Measurements from ENCODE around the gene NANP. TPM values are rescaled to one million over a fixed set of nuclear protein-coding genes. Genes with fewer than 3 reads are reported as not detected.
"Not testable (repeated sequence)": the region's sequence is repeated elsewhere in the genome, so short reads cannot be mapped to it uniquely, and the experiment has no call there.

Gene NANP
- total and polyA plus RNA-seq, 2 donors, result 2.9 to 3.7 TPM

DNA sequence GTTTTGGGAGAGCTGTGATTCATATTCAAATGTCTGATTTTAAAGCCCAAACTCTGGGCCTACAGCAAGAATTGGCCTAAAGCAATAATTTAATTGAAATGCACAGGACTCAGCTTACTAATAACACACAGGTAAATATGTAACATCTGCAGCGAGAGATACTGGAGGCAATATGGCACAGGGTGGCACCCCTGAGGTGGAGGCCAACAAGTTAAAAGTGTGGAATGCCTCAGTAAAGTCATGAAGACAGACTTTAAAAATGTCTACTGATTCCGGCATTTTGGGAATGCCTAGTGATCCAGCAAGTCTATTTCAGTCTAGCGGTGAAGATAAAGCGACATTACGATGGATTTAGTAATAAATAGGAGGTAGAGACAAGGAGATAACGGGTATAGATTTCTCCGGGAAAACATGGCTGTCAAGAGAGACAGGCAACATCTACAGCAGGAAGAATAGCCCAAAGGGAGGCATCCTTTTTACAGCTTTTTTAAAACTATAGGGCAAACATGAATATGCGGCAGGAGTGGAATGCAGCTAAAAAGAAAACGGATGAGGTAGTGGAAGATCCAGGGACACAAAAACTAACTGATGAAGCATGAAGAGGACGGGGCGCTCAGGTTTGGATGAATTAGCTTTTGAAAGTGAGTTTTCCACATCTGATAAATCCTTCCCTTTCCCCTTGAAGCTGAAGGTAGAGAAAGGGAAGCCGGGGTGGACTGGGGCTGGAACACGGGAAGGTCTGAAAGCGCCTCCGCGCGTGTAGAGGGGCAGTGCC, 1.2 kb downstream of the NANP start:
- H3K4me3 ChIP-seq (ENCODE audit: low read length in 2 of 2), result peak overlapping the region; percentile 80 to 90
- peaks cover 0 to 2% of the 10 kb centered on the region in 2 donors for H3K9me3 ChIP-seq (ENCODE audit: control insufficient read depth in 2 of 2, insufficient read depth in 1 of 2, low read length in 1 of 2)
- no peaks in the 10 kb centered on the region for H3K27me3 ChIP-seq (ENCODE audit: control insufficient read depth in 2 of 2, insufficient read depth in 1 of 2, low read length in 1 of 2)
- 53% methylated on average over 17 of the region's 17 CpGs for WGBS
- peaks cover 14 to 16% of the 10 kb centered on the region in 2 donors for H3K4me1 ChIP-seq (ENCODE audit: control insufficient read depth in 2 of 2, insufficient read depth in 2 of 2, low read length in 2 of 2)
- DNase-seq (ENCODE audit: low read depth in 6 of 9, low spot score in 9 of 9), result no peak
- peak overlapping the region in 1 of 2 donors; percentile 25 for H3K27ac ChIP-seq (ENCODE audit: low read depth in 1 of 2, low read length in 1 of 2)
- H3K36me3 ChIP-seq (ENCODE audit: control insufficient read depth in 2 of 2, insufficient read depth in 2 of 2, low read length in 1 of 2), result no peaks in the 10 kb centered on the region

DNA sequence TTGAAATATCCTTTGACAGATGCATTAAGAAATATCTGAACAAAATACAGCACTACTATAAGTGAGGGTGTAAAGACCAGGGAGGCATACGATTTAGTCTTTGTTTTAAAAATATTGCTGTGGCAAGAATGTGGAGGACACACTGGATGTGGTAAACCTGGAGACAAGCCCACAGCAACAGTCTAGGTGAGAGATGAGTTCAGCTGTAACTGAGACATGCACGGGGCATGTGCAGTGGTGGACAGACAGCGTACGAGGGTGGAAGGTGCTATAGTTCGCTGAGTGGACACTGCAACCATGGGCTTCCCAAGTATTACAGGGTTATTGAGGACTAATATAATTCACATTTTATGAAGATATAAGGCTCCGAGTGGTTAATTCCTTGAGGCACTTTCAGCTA, 1.8 kb downstream of the NANP start:
- no peaks in the 10 kb centered on the region for H3K36me3 ChIP-seq (ENCODE audit: control insufficient read depth in 2 of 2, insufficient read depth in 2 of 2, low read length in 1 of 2)
- peaks cover 14 to 16% of the 10 kb centered on the region in 2 donors for H3K4me1 ChIP-seq (ENCODE audit: control insufficient read depth in 2 of 2, insufficient read depth in 2 of 2, low read length in 2 of 2)
- H3K9me3 ChIP-seq (ENCODE audit: control insufficient read depth in 2 of 2, insufficient read depth in 1 of 2, low read length in 1 of 2), result no peaks in the 10 kb centered on the region
- no peaks in the 10 kb centered on the region for H3K27me3 ChIP-seq (ENCODE audit: control insufficient read depth in 2 of 2, insufficient read depth in 1 of 2, low read length in 1 of 2)
- H3K27ac ChIP-seq (ENCODE audit: low read depth in 1 of 2, low read length in 1 of 2), result no peak overlapping the region
- no peak for DNase-seq (ENCODE audit: low read depth in 6 of 9, low spot score in 9 of 9)
- 94% methylated on average over 6 of the region's 6 CpGs for WGBS
- peak overlapping the region in 1 of 2 donors; percentile 80 for H3K4me3 ChIP-seq (ENCODE audit: low read length in 2 of 2)

DNA sequence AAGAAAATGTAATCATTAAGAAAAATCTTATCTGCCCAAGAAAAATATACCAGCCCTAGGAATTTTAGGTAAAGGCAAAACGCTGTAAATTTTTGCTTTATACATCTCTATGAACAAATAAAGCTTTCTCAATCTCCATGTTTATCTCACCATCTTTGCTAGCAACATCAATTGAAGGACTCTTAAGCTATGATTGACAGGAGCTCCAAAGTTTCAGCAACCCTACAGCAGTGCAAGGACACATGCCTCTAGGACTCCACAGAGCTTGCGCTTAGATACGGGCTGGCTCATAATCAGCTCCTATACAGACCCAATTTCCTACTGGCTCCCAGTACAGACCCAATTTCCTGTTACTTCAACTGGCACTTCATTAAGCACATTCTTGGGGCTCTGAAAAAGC, 4.3 kb downstream of the NANP start:
- WGBS, result 98% methylated on average over 3 of the region's 3 CpGs
- peaks cover 13 to 14% of the 10 kb centered on the region in 2 donors for H3K4me1 ChIP-seq (ENCODE audit: control insufficient read depth in 2 of 2, insufficient read depth in 2 of 2, low read length in 2 of 2)
- H3K36me3 ChIP-seq (ENCODE audit: control insufficient read depth in 2 of 2, insufficient read depth in 2 of 2, low read length in 1 of 2), result peaks cover 0 to 5% of the 10 kb centered on the region in 2 donors
- no peak overlapping the region for H3K4me3 ChIP-seq (ENCODE audit: low read length in 2 of 2)
- H3K9me3 ChIP-seq (ENCODE audit: control insufficient read depth in 2 of 2, insufficient read depth in 1 of 2, low read length in 1 of 2), result no peaks in the 10 kb centered on the region
- no peak for DNase-seq (ENCODE audit: low read depth in 6 of 9, low spot score in 9 of 9)
- H3K27ac ChIP-seq (ENCODE audit: low read depth in 1 of 2, low read length in 1 of 2), result no peak overlapping the region
- no peaks in the 10 kb centered on the region for H3K27me3 ChIP-seq (ENCODE audit: control insufficient read depth in 2 of 2, insufficient read depth in 1 of 2, low read length in 1 of 2)

DNA sequence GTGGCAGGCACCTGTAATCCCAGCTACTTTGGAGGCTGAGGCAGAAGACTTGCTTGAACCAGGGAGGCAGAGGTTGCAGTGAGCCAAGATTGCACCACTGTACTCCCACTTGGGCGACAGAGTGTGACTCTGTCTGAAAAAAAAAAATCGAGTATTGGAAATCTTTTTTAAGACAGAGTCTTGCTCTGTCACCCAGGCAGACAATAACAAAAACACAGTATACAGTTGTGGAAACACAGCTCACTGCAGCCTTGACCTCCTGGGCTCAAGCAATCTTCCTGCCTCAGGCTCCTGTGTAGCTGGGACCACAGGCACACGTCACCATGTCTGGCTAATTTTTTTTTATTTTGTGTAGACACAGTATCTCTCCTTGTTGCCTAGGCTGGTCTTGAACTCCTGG, 15.0 kb downstream of the NANP start:
- no peaks in the 10 kb centered on the region for H3K27me3 ChIP-seq (ENCODE audit: control insufficient read depth in 2 of 2, insufficient read depth in 1 of 2, low read length in 1 of 2)
- DNase-seq (ENCODE audit: low read depth in 6 of 9, low spot score in 9 of 9), result no peak
- H3K27ac ChIP-seq (ENCODE audit: low read depth in 1 of 2, low read length in 1 of 2), result no peak overlapping the region
- H3K9me3 ChIP-seq (ENCODE audit: control insufficient read depth in 2 of 2, insufficient read depth in 1 of 2, low read length in 1 of 2), result no peaks in the 10 kb centered on the region
- WGBS, result 95% methylated on average over 3 of the region's 3 CpGs
- H3K4me1 ChIP-seq (ENCODE audit: control insufficient read depth in 2 of 2, insufficient read depth in 2 of 2, low read length in 2 of 2), result no peaks in the 10 kb centered on the region
- no peak overlapping the region for H3K4me3 ChIP-seq (ENCODE audit: low read length in 2 of 2)
- peaks cover 6% of the 10 kb centered on the region in 2 donors for H3K36me3 ChIP-seq (ENCODE audit: control insufficient read depth in 2 of 2, insufficient read depth in 2 of 2, low read length in 1 of 2)

DNA sequence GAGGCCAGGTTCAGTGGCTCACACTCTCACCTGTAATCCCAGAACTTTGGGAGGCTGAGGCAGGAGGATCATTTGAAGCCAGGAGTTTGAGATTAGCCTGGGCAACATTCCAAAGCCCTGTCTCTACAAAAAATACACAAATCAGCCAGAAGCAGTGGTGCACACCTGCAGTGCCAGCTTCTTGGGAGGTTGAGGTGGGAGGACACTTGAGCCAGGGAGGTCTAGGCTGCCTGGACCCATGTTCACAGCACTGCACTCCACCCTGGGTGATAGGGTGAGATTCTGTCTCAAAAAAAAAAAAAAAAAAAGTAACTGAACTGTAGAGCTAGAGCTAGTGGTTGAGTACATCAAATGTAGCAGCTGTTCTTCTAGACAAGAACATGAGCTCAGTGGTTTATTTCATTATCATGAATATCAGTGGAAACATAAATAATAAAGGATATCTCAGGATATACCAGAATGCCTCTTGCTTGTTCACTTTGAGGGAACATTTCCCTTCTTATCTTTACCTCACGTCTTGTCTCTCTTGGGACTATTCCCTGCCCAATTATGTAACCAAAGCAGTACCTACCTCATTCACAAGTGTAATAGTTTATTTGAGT, 17.6 kb downstream of the NANP start:
- no peaks in the 10 kb centered on the region for H3K36me3 ChIP-seq (ENCODE audit: control insufficient read depth in 2 of 2, insufficient read depth in 2 of 2, low read length in 1 of 2)
- H3K4me3 ChIP-seq (ENCODE audit: low read length in 2 of 2), result no peak overlapping the region
- 95% methylated on average over 1 of the region's 1 CpG for WGBS
- DNase-seq (ENCODE audit: low read depth in 6 of 9, low spot score in 9 of 9), result no peak
- no peak overlapping the region for H3K27ac ChIP-seq (ENCODE audit: low read depth in 1 of 2, low read length in 1 of 2)
- no peaks in the 10 kb centered on the region for H3K4me1 ChIP-seq (ENCODE audit: control insufficient read depth in 2 of 2, insufficient read depth in 2 of 2, low read length in 2 of 2)
- H3K9me3 ChIP-seq (ENCODE audit: control insufficient read depth in 2 of 2, insufficient read depth in 1 of 2, low read length in 1 of 2), result no peaks in the 10 kb centered on the region
- no peaks in the 10 kb centered on the region for H3K27me3 ChIP-seq (ENCODE audit: control insufficient read depth in 2 of 2, insufficient read depth in 1 of 2, low read length in 1 of 2)

DNA sequence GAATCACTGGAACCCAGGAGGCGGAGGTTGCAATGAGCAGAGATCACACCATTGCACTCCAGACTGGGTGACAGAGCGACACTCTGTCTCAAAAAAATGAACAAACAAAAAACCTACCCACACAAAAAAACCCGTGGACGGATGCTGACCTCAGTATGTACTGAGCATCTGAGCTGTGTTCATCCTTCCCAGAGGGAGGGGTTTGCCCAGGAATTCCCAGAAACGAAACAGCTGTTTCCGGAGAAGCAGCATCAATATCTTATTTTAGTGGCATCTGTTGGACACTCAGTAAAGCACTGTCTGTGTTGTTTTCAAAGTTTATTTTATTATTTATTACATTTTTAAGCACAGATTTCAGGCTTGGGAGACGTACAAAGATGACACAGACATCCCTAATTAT, 18.7 kb downstream of the NANP start:
- Histone ChIP-seq H3K4me1 (ENCODE audit: control insufficient read depth in 2 of 2, insufficient read depth in 2 of 2, low read length in 2 of 2) (no peaks in the 10 kb centered on the region), H3K4me3 (ENCODE audit: low read length in 2 of 2) (no peak overlapping the region), H3K9me3 (ENCODE audit: control insufficient read depth in 2 of 2, insufficient read depth in 1 of 2, low read length in 1 of 2) (no peaks in the 10 kb centered on the region), H3K27ac (ENCODE audit: low read depth in 1 of 2, low read length in 1 of 2) (no peak overlapping the region), H3K27me3 (ENCODE audit: control insufficient read depth in 2 of 2, insufficient read depth in 1 of 2, low read length in 1 of 2) (no peaks in the 10 kb centered on the region), H3K36me3 (ENCODE audit: control insufficient read depth in 2 of 2, insufficient read depth in 2 of 2, low read length in 1 of 2) (no peaks in the 10 kb centered on the region)
- no peak for DNase-seq (ENCODE audit: low read depth in 6 of 9, low spot score in 9 of 9)
- 95% methylated on average over 7 of the region's 7 CpGs for WGBS

DNA sequence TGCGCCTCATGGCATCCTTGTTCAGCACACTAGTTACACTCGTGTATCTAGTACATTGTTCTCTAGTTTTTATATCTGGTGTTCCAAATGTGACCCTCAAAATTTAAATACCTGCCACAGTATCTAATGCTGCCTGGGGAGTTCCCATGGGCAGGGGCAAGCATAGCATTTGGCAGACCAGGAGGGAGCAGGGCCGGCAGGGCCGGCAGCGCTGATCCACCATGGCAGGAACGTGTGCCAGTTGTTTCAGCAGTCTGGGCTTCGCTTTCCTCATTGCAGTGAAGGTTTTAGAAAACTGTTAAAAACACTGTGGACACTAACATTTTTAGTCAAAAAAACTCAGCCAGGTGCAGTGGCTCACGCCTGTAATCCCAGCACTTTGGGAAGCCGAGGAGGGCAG, 19.2 kb downstream of the NANP start:
- H3K36me3 ChIP-seq (ENCODE audit: control insufficient read depth in 2 of 2, insufficient read depth in 2 of 2, low read length in 1 of 2), result no peaks in the 10 kb centered on the region
- no peaks in the 10 kb centered on the region for H3K4me1 ChIP-seq (ENCODE audit: control insufficient read depth in 2 of 2, insufficient read depth in 2 of 2, low read length in 2 of 2)
- H3K27ac ChIP-seq (ENCODE audit: low read depth in 1 of 2, low read length in 1 of 2), result no peak overlapping the region
- no peaks in the 10 kb centered on the region for H3K27me3 ChIP-seq (ENCODE audit: control insufficient read depth in 2 of 2, insufficient read depth in 1 of 2, low read length in 1 of 2)
- H3K4me3 ChIP-seq (ENCODE audit: low read length in 2 of 2), result no peak overlapping the region
- no peaks in the 10 kb centered on the region for H3K9me3 ChIP-seq (ENCODE audit: control insufficient read depth in 2 of 2, insufficient read depth in 1 of 2, low read length in 1 of 2)
- DNase-seq (ENCODE audit: low read depth in 6 of 9, low spot score in 9 of 9), result no peak
- 95% methylated on average over 9 of the region's 9 CpGs for WGBS

DNA sequence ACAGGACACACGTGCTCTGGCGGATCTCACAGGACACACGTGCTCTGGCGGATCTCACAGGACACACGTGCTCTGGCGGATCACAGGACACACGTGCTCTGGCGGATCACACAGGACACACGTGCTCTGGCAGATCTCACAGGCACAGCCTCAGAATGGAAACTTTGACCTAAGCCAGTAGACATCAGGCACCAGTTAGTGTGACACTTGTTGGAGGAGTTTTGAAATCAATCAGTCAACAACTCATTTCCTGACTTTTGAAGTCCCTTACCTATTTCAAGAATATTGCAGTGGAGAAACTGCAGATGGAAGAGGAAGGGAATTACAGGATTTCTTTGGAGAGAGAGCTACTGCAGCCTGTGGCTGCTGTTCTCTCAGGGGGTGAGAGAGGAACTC, 20.9 kb downstream of the NANP start:
- H3K27me3 ChIP-seq (ENCODE audit: control insufficient read depth in 2 of 2, insufficient read depth in 1 of 2, low read length in 1 of 2); H3K9me3 ChIP-seq (ENCODE audit: control insufficient read depth in 2 of 2, insufficient read depth in 1 of 2, low read length in 1 of 2); H3K4me3 ChIP-seq (ENCODE audit: low read length in 2 of 2); DNase-seq (ENCODE audit: low read depth in 6 of 9, low spot score in 9 of 9); H3K36me3 ChIP-seq (ENCODE audit: control insufficient read depth in 2 of 2, insufficient read depth in 2 of 2, low read length in 1 of 2); H3K27ac ChIP-seq (ENCODE audit: low read depth in 1 of 2, low read length in 1 of 2); H3K4me1 ChIP-seq (ENCODE audit: control insufficient read depth in 2 of 2, insufficient read depth in 2 of 2, low read length in 2 of 2): not testable (repeated sequence)
- WGBS, result 96% methylated on average over 9 of the region's 9 CpGs

DNA sequence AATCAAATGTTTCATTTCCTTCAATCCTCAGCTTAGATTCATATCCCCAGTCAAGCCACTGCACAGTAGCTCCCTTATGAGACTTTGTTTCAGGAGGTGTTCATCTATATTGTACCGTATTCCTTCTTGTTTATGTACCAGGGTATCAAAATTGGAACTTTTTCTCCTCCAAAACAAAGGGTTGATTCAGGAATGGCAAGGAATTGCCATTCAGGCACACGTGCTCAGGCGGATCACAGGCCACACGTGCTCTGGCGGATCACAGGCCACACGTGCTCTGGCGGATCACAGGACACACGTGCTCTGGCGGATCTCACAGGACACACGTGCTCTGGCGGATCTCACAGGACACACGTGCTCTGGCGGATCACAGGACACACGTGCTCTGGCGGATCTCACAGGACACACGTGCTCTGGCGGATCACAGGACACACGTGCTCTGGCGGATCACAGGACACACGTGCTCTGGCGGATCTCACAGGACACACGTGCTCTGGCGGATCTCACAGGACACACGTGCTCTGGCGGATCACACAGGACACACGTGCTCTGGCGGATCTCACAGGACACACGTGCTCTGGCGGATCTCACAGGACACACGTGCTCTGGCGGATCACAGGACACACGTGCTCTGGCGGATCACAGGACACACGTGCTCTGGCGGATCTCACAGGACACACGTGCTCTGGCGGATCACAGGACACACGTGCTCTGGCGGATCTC, 21.5 kb downstream of the NANP start:
- not testable (repeated sequence) for H3K27me3 ChIP-seq (ENCODE audit: control insufficient read depth in 2 of 2, insufficient read depth in 1 of 2, low read length in 1 of 2); H3K27ac ChIP-seq (ENCODE audit: low read depth in 1 of 2, low read length in 1 of 2); H3K4me3 ChIP-seq (ENCODE audit: low read length in 2 of 2); DNase-seq (ENCODE audit: low read depth in 6 of 9, low spot score in 9 of 9); H3K4me1 ChIP-seq (ENCODE audit: control insufficient read depth in 2 of 2, insufficient read depth in 2 of 2, low read length in 2 of 2); H3K36me3 ChIP-seq (ENCODE audit: control insufficient read depth in 2 of 2, insufficient read depth in 2 of 2, low read length in 1 of 2); H3K9me3 ChIP-seq (ENCODE audit: control insufficient read depth in 2 of 2, insufficient read depth in 1 of 2, low read length in 1 of 2)
- 98% methylated on average over 39 of the region's 39 CpGs for WGBS

Data from thymus (tissue), 11 donors.